Brain microvascular endothelial cell (primary cell): ENCODE data around the gene KLC1.
A peak's percentile ranks its signal among the peaks of the same experiment; 100 is the strongest.
"Not testable (repeated sequence)": the region's sequence is repeated elsewhere in the genome, so short reads cannot be mapped to it uniquely, and the experiment has no call there.

Source experiments
- DNase-seq: peaks from one replicate; pipeline ENCODE4 v3.0.0-alpha.2; 2020
- H3K27ac ChIP-seq: fragments of 250-450 bp; sonication (Bioruptor Pico); 2 replicates; pipeline ENCODE4 v1.5.1; 2020; ENCODE audit warnings: mild to moderate bottlenecking, moderate library complexity
- H3K27me3 ChIP-seq: fragments of 250-450 bp; sonication (Bioruptor Pico); replicated peaks from 2 replicates; pipeline ENCODE4 v1.5.1; 2020; ENCODE audit warnings: mild to moderate bottlenecking
- H3K36me3 ChIP-seq: fragments of 250-450 bp; sonication (Bioruptor Pico); replicated peaks from 2 replicates; pipeline ENCODE4 v1.5.1; 2020; ENCODE audit warnings: mild to moderate bottlenecking
- H3K4me3 ChIP-seq: 2 replicates; pipeline ENCODE4 v1.5.1; 2011; ENCODE audit warnings: low read depth, mild to moderate bottlenecking, control low read depth, low read length, moderate library complexity
- CTCF ChIP-seq: IDR thresholded peaks from 2 replicates; pipeline ENCODE4 v1.5.1; 2011; ENCODE audit warnings: low read depth, mild to moderate bottlenecking, moderate library complexity, low read length, control low read depth, inconsistent platforms; ENCODE audit errors: missing control alignments
- in situ Hi-C: cut with HindIII; loops from 2 replicates; pipeline ENCODE4 v1.10.0; 2017; ENCODE audit warnings: low sequenced_read_pairs, low pct_ligation_motif_present

KLC1 gene

GRCh38 chr14:103607822-103608221 is 21.2 kb upstream of the KLC1 start:
- Histone ChIP-seq H3K36me3 (no peaks in the 10 kb centered on the region), H3K4me3 (no peak overlapping the region), H3K27ac (no peak overlapping the region), H3K27me3 (no peaks in the 10 kb centered on the region)
- no peak for DNase-seq
- TF ChIP-seq CTCF: no peak
- in situ Hi-C loops: no loop called here

- in situ Hi-C loops: not testable (repeated sequence)
Measured at GRCh38 chr14:103609081-103609480, 19.9 kb upstream of the KLC1 start.

GRCh38 chr14:103611215-103611614 is 17.8 kb upstream of the KLC1 start:
- Histone ChIP-seq H3K4me3 (no peak overlapping the region), H3K27ac (no peak overlapping the region), H3K36me3 (no peaks in the 10 kb centered on the region), H3K27me3 (no peaks in the 10 kb centered on the region)
- no peak for TF ChIP-seq CTCF
- DNase-seq: no peak
- in situ Hi-C loops: no loop called here

More at GRCh38 chr14:103609081-103609480, 19.9 kb upstream of the KLC1 start:
- DNase-seq, H3K27me3 ChIP-seq, H3K4me3 ChIP-seq, H3K36me3 ChIP-seq, H3K27ac ChIP-seq: not testable (repeated sequence)

DNA sequence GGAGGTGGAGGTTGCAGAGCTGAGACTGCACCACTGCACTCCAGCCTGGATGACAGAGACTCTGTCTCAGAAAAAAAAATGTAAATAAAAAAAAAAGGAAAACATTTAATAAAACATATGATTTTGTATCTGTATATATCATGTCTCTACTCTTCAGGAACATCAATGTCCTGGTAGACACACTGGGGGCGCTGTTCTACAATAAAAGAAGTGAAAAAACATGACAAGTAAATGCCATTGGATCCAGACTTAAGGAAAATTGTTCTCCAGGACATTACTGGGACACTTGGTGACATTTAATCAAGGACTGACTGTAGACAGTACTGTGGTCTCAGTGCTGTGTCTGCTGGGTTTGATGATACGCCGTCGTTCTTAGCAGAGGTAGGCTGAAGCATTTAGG is 15.5 kb upstream of the KLC1 start:
- Histone ChIP-seq H3K36me3 (no peaks in the 10 kb centered on the region), H3K27me3 (no peaks in the 10 kb centered on the region), H3K4me3 (no peak overlapping the region), H3K27ac (no peak overlapping the region)
- no peak for DNase-seq
- peak; percentile 30 for TF ChIP-seq CTCF
- in situ Hi-C loops: no loop called here

DNA sequence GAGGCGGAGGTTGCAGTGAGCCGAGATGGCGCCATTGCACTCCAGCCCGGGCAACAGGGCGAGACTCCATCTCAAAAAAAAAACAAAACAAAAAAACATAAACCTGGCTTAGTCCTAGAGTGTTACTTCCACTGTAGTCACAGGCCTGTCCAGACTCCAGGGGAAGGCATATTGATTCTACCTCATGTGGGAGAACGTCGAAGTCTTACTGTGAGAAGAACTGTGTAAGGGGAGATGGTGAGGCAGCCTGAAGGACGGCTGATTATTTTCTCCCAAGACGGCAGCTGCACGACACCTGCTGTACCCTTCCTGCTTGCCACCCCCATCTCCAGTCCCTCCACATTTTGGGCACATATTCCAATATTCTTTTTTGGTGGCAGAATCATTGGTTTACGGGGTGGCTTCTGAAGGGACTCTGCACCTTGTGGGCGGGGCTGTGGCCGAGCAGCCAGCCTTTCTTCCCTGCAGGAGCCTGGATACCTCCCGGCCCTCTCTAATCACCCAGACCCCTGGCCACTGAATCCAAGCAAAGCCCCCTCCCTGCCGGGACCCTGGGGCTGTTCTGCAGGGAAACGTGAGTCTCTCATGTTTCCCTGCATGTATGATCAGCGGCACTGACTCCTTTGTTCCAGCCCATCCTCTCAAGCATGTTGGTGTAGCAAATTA is 12.2 kb upstream of the KLC1 start:
- DNase-seq: no peak
- Histone ChIP-seq H3K4me3 (no peak overlapping the region), H3K27ac (no peak overlapping the region), H3K36me3 (no peaks in the 10 kb centered on the region), H3K27me3 (no peaks in the 10 kb centered on the region)
- no peak for TF ChIP-seq CTCF
- in situ Hi-C loops: no loop called here

DNA sequence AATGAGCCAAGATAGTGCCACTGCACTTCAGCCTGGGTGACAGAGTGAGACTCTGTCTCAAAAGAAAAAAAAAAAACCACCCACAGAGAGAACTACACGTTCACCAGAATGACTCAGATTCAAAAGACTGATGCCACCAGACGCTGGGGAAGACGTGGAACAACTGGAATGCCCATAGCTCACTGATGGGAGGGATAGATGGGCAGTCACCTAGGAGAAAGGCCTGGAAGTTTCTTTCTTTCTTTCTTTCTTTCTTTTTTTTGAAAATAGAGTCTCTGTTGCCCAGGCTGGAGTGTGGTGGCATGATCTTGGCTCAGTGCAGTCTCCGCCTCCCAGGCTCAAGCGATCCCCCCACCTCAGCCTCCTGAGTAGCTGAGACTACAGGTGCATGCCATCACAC is 10.0 kb upstream of the KLC1 start:
- DNase-seq: no peak
- in situ Hi-C loops: no loop called here
- Histone ChIP-seq H3K27ac (no peak overlapping the region), H3K36me3 (no peaks in the 10 kb centered on the region), H3K27me3 (no peaks in the 10 kb centered on the region), H3K4me3 (no peak overlapping the region)
- no peak for TF ChIP-seq CTCF
